DMS53 (cell line): ENCODE data around the gene FOXK2.

Experiments used
- DNase-seq: peaks from one replicate; lab custom pipeline; 2025; lab: John Stamatoyannopoulos, UW

The FOXK2 gene

DNA sequence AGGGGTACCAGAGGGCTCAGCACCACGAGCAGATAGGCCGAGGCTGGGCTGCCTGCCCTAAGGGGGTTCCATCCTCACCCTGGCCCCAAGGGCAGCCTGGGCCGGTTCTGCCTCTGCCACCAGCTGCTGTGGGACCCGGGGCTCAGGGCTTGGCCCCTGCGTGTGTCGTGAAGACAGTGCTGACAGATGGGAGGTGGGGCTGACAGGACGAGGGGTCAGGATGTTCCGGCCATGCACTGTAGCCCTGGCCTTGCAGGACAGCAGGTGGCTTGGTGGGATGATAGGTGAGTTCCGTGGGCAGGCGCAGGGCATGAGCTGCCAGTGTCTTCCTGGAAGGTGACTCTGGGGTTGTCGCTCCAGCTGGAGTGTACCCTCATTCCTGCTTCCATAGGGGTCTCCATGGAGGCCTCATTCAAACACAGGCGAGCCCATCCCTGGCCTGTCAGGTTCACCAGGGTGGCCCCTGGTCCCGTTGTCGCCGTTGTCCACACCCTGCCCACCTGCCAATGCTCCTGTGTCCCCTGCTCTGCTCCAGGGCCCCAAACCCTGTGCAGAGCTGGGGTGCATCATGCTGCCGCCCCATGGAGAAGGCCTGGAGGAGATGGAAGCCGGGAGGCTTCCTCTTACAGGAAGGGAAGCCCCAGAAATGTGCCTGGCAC, 71.5 kb downstream of the FOXK2 start:
- no peak for DNase-seq

DNA sequence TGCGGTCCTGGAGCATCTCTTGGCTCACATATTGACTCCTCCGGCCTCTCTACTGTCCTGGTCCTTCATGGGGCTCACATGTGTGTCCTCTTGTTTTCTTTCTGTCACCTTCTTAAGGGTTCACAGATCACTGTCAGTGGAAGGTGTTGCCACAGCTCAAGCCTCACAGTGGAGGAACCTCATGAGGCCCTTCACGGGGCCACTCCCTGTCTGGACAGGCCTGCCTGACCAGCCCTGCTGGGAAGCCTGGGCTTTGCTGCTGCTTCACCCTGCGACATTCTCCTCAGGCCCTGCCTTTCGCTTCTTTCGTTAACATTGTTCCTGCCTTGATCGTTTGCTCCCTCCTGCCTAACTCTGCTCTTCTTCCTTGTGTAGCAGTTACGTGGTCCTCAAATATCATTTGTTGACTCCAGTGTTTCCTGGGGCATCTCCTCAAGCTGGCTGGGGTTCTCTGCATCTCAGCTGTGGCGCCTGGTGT, 72.8 kb downstream of the FOXK2 start:
- no peak for DNase-seq

DNA sequence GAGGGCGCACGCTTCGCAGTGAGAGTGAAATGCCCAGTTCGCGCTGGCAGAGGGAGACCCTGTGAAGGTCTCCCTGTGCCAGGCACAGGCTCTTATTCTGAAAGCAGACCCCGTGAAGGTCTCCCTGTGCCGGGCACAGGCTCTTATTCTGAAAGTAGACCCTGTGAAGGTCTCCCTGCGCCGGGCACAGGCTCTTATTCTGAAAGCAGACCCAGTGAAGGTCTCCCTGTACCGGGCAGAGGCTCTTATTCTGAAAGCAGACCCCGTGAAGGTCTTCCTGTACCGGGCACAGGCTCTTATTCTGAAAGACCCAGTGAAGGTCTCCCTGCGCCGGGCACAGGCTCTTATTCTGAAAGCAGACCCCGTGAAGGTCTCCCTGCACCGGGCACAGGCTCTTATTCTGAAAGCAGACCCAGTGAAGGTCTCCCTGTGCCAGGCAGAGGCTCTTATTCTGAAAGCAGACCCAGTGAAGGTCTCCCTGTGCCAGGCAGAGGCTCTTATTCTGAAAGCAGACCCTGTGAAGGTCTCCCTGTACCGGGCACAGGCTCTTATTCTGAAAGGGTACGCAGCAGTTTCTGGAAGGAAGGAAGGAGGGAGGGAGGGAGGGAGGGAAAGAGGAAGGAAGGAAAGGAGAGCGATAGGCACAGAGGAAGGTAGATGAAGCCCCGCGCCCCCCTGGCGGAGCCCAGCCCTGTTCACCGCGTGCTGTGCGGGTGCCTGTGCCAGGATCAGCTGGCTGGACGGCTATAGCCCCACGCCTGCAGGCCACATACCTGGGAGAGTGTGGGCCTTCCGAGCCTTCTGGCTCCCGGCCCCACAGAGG, 73.4 kb downstream of the FOXK2 start:
- peak; percentile 41 for DNase-seq

DNA sequence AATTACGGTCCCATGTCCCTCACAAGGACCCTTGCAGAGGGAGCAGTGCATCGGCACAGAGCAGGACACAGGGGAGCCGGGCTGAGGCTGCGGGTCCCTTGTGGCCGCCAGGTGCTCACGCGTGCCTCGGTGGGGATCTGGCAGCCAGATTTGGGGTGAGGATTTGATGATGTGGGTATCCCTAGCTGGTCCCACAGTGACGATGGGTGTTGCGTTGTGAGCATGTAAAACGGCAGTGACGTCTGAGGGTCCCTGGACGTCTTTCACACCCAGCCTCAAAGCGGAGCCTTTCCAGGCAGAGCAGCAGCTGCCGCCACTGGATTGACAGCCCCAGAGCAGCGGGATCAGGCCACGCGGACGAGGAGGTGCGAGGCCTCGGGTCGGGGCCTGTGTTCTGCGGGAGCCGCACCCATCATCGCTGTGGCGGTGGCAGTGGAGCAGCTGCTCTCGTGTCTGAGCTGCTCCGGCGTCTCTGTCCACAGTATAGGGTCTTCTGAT, 74.1 kb downstream of the FOXK2 start:
- DNase-seq = no peak

DNA sequence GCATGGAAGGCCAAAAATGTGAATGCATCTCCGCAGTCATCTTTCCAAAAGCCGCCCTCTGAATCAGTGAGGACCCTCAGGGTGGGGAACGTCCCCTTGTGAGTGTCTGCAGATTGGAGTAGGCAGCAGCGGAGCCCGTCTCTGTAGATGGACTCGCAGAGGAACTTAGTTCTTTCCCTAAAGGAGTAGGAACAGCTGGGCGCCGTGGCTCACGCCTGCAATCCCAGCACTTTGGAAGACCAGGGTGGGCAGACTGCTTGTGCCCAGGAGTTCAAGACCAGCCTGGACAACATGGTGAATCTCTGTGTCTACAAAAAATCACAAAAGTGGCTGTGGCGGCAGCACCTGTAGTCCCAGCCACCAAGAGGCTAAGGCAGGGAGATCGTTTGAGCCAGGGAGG, 75.0 kb downstream of the FOXK2 start:
- DNase-seq = no peak

DNA sequence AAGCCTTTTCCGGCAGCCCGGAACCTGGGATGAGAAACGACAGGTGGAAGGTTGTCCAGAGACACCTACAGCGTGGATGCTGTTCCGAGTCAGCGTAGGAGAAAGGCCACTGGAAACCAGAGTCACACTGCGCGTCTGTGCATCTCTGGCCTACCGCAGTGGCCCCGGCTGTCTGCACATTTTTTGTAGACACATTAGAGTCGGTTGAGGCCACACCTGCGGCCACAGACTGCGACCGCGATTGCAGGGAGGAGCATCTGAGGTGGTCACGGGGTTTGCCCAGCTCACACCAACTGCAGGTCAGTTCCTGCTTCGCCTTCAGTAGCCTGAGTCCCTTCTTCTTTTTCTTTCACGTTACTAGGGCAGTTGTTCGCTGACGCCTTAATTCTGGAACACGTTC, 76.4 kb downstream of the FOXK2 start:
- no peak for DNase-seq

DNA sequence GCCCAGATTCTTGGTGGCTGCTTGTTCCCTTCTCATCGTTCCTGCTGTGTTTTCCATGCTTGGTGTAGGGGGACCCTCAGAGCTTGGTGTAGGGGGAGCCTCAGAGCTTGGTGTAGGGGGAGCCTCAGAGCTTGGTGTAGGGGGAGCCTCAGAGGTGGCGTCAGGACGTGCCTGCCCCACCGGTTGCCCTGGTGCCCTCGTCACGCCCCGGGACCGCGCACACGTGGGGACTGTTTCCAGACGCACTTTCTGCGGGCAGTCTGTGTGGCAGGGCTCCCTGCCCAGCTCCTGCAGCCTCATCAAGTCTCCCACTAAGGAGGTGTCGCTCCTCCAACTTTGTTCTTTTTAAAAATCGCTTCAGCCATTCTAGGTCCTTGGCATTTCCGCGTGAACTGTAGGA, 76.8 kb downstream of the FOXK2 start:
- DNase-seq = no peak

DNA sequence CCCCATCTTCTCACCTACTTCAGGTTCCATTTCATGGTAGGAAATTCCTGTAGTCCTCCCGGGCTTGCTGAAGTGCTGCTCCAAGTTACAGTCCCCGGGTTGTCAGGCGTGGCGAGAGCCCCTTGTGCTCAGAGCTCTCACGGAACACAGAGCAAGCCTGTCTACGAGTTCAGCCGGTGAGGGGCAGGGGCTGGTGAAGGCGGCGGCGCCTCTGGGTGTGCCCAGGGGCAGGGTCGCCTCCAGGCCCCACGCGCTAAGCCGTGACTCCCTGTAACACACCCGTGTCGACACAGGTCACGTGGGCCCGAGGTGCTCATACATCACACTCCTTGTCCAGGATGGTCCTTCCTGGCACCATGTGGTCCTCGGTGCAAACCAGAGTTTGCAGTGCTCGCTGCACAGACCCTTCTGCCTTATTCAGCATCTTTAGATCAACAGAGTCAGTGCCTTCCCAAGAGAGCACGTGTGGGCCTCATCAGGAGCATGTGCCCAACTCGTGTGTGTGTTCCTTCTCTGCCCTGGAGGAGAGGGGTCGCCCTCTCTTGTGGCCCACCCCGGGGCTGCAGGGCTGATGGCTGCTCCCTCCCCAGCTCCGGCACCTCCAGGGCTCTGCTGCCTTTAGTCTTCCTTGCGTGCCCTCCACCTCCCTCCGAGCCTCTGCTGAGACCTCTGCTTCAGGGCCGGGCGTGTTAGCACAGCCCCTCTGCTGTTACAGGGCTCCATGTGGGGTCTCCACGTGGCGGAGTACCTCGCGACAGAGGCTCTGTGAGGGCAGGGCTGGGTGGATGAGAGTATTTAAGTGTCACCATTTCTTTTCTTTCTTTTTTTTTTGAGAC, 77.5 kb downstream of the FOXK2 start:
- DNase-seq = no peak

DNA sequence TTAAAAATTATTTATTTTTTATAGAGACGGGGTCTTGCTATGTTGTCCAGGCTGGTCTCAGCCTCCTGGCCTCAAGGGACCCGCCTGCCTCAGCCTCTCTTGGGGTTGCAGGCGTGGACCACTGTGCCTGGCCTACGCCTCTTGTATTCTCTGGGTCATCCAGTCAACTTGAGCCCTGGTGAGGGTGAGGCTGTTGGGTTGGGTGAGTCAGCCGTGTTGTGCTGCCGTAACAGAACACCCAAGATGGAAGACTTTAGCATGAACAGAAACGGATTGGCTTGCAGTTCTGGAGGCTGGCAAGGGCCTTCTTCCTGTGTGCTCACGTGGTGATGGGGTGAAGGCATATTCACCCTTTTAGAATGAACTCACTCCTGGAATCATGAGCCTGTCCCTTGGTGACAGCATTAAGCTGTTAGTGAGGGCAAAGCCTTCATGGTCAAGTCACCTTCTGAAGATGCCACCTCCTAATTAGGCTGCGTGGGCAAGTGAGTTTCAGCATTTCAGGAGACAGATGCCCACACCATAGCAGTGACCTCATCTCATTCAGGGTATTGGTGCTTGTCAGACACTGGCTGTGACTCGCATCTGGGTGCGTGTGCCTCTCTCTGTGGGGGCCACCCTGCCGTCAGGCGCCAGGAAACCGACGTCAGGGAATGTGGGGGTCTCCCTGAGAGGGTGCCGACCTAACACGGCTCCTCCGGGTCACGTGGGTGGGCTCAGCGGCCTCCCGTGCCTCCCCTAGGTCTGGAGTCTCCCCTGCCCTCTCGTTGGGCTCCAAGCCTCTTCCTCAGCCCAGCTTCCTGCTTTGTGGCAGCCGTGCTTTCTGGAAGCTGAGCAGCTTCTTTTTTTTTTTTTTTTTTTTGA, 79.0 kb downstream of the FOXK2 start:
- no peak for DNase-seq

DNA sequence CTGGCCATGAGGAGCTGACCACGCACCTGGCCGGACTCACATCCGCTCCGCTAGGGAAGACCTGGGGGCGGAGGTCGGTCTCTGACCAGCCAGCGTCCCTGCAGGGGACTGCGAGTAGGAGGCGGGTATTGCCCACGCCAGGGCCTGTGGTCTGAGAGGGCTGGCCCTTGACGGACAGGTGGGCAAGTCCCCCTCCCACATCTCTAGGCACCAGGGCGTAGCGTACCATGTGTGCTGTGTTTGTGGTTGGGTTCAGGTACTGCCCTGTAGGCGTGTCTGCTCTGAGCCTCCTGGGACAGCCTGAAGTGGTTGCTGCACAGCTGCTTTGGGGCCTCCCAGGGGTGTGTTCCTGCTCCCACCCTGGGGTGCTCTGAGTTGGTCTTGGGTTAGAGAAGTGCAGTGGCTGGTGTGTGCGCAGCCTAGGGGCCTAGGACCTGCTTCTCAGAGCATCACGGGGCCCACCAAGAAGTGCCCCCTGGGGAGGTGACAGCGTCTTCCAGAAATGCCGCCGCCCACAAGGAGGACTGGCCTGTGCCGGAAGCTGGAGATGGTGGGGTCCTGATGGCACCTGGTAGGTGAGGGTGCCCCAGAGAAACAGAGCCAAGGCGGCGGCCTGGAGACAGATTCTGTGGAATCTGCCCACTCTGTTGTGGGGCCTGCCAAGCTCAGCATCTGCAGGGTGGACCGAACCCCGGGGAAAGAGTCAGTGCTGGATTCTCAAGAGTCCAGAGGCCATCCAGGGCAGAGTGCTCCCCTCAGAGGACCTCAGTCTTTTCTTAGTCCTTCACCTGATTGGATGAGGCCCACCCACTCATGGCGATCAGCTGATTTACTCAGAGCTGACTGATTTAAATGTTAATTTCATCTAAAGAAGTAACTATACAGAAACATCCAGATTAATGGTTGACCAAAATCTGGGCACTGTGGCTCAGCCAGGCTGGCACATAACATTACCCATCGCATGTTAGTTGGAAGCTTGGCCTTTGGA, 80.4 kb downstream of the FOXK2 start:
- no peak for DNase-seq

DNA sequence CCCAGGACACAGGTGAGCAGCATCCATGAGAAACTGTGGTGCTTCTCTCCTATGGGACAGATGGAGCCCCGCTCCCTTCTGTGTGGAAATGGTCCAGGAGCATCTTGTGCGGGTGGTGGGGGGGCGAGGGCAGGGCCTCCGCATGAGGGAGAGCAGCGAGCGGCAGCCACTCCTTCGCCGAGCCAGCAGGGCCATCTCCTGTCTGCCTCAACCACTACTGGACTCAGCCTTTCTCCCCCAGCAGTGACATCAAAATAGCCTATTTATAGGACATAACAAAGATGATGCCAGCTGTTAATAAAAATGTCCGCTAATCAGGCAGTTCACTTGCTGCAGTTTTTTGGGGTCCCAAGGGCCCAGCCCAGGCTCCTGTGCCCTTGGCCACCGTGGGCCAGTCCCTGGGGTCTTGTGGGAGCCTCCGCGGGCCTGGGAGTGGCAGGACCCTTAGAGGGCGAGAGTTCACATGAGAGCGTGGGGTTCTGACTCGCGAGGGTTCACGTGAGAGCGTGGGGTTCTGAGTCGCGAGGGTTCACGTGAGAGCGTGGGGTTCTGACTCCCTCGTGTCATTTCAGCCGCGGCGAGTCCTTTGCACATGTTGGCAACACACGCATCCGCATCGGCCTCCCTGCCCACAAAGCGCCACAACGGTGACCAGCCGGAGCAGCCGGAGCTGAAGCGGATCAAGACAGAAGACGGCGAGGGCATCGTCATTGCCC, 81.4 kb downstream of the FOXK2 start:
- DNase-seq = no peak

DNA sequence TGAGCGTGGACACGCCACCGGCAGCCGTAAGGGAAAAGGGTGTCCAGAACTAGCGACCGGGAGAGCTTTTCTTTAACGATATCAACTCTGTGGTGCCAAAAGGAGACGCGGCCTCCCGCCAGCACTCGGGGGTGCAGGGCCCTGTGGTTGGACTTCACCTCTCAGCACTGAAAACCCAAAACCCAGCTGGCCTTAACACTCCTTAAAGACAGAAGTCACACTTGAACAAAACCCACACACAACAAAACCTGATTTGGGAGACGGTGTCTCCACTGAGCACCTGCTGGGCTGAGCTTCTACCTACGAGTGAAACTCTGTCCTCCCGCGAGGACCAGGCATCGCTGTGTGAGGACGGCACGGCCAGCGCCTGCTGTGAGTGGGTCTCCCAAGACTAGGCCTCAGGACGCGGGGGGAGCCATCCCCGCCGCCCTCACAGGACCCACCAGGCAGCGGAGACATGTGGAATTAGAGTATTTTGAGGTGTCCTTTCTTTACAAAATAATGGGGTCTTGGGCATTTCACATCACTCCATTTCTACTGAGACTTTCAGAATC, 82.0 kb downstream of the FOXK2 start:
- no peak for DNase-seq

DNA sequence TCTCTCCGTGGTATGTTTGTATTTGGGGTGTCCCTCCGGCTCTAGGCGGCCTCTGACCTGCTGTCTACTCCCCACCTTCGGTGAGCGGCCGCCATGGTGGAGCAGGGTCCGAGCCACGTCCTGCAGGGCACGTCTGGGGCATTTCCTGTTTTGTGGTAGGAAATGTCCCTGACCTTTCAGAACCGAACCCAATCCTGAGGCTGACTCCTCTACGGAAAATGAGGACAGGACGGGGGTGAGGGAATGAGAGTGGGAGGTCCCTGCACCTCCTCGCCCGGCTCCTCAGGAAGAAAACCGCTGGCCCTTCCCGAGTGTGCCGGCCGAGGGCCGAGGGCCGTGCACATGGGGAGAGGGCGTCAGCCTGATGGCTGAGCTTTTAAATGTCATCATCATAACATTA, 83.0 kb downstream of the FOXK2 start:
- no peak for DNase-seq

DNA sequence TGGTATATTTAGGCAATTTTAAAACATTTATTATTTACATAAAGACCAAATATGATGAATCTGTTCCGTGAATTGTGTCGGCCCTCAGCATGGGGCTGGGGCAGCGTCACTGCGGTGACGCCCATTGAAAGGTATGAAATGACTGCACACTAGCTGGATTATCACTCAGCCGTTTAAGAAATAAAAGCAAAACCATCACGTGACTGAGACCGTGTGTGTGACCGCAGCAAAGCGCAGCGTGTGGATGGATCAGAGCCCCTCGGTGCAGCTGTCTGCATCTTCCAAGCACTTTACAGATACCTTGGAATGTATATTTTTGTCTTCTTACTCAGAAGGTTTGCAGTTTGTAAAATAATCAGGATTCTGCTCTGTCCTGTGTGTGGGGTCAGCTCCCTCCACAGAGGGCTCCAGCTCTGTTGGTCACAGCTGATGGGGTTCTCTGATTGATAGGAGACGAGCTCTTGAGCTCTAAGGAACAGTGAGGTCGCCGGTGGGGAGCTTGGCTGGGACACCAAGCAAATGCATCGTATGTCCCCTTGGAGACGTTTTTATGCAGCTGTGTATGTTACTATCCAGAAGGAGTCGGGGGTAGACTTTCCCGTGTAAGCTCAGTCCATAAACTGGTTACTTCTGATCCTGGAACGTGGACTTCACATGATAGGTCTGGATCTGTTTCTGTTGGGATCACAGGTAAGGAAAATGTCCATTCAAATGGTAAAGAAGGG, 83.6 kb downstream of the FOXK2 start:
- DNase-seq = no peak

DNA sequence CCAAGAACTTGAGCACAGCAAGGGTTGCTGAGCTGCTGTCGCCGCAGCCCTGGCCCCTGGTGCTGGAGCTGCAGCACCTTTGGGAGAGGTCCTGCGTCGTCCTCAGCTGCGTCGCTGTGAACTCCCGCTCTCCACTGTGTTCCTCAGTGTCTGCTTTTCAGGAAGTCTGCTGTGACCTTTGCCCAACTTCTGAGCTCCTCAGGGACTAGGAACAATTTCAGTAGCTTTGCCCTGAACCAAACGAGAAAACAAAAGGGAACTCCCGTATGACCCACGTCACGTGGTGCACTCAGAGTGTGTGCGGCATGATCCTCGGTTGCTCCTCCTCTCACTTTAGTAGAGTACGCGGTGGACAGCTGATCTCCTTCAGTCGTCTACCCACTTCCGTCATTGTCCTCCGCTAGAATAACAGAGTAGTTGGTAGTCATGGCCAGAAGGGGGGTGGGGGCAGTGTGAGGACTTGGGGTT, 84.5 kb downstream of the FOXK2 start:
- DNase-seq = peak; percentile 82

DNA sequence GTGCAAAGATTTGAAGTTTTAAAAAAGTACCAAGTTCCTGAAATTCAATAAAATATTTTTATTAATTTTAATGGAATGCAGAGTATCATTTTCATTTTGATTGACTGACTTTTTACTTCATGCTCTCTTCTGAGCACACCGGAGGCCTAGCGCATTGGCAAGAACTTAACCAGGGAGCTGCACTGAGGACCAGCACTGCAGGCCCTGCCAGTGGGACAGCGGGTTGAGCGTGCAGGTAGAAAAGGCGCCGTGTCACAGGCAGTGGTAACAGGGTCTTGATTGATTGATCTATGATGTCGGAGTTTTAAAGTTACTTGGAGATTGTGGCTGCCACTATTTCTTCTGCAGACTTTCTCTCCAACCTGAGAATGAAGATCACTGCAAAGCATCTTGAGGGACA, 85.0 kb downstream of the FOXK2 start:
- no peak for DNase-seq

DNA sequence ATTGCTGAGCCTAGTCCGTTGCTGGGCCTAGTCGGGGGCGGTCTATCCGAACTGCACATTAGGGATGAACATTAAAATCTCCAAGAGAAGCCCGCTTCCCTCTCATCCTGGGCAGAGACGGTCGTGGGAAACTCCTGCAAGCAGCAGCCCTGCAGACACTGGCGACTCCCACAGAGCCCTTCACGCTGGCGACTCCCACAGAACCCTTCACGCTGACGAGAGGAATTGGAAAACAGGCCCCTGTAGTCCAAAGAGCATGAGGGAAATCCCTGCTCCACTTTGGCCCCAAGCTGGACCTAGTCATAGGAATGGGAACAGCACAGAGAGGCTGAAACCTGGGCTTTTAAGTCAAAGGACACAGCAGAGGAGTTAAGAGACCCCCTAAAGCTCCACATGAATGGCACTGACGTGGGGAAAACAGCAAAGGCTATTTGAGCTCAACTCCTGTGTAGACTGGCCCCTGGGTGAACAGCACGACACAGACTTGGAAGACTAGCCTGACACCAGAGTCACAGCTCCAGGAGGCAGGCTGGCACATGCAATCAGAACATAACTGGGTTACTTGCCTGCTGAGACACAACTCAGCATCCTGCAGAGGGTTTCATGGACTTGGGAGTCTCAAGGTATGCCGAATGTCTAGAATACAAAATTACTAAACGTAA, 86.5 kb downstream of the FOXK2 start:
- no peak for DNase-seq

DNA sequence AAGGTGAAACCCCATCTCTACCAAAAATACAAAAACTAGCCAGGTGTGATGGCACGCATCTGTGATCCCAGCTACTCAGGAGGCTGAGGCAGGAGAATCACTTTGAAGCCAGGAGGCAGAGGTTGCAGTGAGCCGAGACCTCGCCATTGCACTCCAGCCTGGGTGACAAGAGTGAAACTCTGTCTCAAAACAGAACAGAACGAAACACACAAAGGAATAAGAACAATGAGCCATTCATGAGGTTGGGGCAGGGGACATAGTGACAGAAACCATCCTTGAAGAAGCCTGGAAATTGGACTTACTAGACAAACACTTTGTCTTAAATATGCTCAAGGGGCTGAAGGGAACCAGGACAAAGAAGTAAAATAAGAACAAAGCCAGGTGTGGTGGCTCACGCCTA, 89.3 kb downstream of the FOXK2 start:
- DNase-seq = no peak
